GM18498 (cell line): Measurements from ENCODE around the gene SLC43A1.

Source experiments
- ATAC-seq: cut with Tn5 transposase; IDR thresholded peaks from one replicate; pipeline ENCODE4 v1.9.1; 2021; ENCODE audit warnings: mild to moderate bottlenecking, moderate library complexity; ENCODE audit not compliant: unreplicated experiment

Gene SLC43A1

GRCh38 chr11:57529012-57529411 lies 13.5 kb upstream of the SLC43A1 start:
- no peak for ATAC-seq

- ATAC-seq, result no peak
Observed at GRCh38 chr11:57527056-57527631, 11.6 kb upstream of the SLC43A1 start.

- no peak for ATAC-seq
Observed at GRCh38 chr11:57523419-57523818, 7.9 kb upstream of the SLC43A1 start.

GRCh38 chr11:57521116-57521515 lies 5.6 kb upstream of the SLC43A1 start:
- no peak for ATAC-seq

GRCh38 chr11:57516061-57516443 lies 550 bp upstream of the SLC43A1 start:
- no peak for ATAC-seq

GRCh38 chr11:57514538-57515331 lies 767 bp downstream of the SLC43A1 start:
- ATAC-seq, result peak; percentile 57

- peak; percentile 35 for ATAC-seq
Observed at GRCh38 chr11:57513911-57514537, 1.5 kb downstream of the SLC43A1 start.

- ATAC-seq, result no peak
Observed at GRCh38 chr11:57513452-57513795, 2.1 kb downstream of the SLC43A1 start.

GRCh38 chr11:57512646-57513451 lies 2.7 kb downstream of the SLC43A1 start:
- no peak for ATAC-seq

GRCh38 chr11:57511741-57512430 lies 3.6 kb downstream of the SLC43A1 start:
- ATAC-seq, result no peak

GRCh38 chr11:57508341-57509170 lies 6.9 kb downstream of the SLC43A1 start:
- ATAC-seq, result no peak

- no peak for ATAC-seq
Observed at GRCh38 chr11:57506522-57506921, 9.0 kb downstream of the SLC43A1 start.

- no peak for ATAC-seq
Observed at GRCh38 chr11:57504511-57504910, 11.0 kb downstream of the SLC43A1 start.

- ATAC-seq, result no peak
Observed at GRCh38 chr11:57502870-57503269, 12.6 kb downstream of the SLC43A1 start.

- ATAC-seq, result no peak
Observed at GRCh38 chr11:57502376-57502775, 13.1 kb downstream of the SLC43A1 start.

- ATAC-seq, result no peak
Observed at GRCh38 chr11:57501953-57502352, 13.5 kb downstream of the SLC43A1 start.

- ATAC-seq, result no peak
Observed at GRCh38 chr11:57500926-57501325, 14.6 kb downstream of the SLC43A1 start.

- ATAC-seq, result no peak
Observed at GRCh38 chr11:57500515-57500914, 15.0 kb downstream of the SLC43A1 start.

- no peak for ATAC-seq
Observed at GRCh38 chr11:57499983-57500461, 15.5 kb downstream of the SLC43A1 start.
